Right ventricle myocardium superior (tissue), 1 donor: Measurements from ENCODE around the gene PSTK. TPM values are rescaled to one million over a fixed set of nuclear protein-coding genes. Genes with fewer than 3 reads are reported as not detected.

Source experiments
- ATAC-seq: fragments of 200-7000 bp; cut with Tn5 transposase; one replicate; pipeline ENCODE4 v1.9.1; 2020; ENCODE audit warnings: mild to moderate bottlenecking; ENCODE audit not compliant: poor library complexity
- DNase-seq: peaks from one replicate; pipeline ENCODE4 v3.0.0-alpha.2; 2020
- intact Hi-C: fragments of 100-400 bp; cut with DNase I; formaldehyde crosslinking; loops from one replicate; pipeline ENCODE4 v1.11.2; 2022
- total RNA-seq: library from RNA; stranded (reverse); fragmentation: NEBNext Ultra II Directional; extraction: Animal tissue kit (Norgen Biotek cat#: 25700); gene quantifications from one replicate; pipeline ENCODE4 v1.2.1, GENCODE V29; 2021
- donor health status: DM: no; HTN: yes; CAD: no; lungs with severe emphysema.

The PSTK gene
- total RNA-seq, 1 donor from 2014 or later, result 2.9 TPM

DNA sequence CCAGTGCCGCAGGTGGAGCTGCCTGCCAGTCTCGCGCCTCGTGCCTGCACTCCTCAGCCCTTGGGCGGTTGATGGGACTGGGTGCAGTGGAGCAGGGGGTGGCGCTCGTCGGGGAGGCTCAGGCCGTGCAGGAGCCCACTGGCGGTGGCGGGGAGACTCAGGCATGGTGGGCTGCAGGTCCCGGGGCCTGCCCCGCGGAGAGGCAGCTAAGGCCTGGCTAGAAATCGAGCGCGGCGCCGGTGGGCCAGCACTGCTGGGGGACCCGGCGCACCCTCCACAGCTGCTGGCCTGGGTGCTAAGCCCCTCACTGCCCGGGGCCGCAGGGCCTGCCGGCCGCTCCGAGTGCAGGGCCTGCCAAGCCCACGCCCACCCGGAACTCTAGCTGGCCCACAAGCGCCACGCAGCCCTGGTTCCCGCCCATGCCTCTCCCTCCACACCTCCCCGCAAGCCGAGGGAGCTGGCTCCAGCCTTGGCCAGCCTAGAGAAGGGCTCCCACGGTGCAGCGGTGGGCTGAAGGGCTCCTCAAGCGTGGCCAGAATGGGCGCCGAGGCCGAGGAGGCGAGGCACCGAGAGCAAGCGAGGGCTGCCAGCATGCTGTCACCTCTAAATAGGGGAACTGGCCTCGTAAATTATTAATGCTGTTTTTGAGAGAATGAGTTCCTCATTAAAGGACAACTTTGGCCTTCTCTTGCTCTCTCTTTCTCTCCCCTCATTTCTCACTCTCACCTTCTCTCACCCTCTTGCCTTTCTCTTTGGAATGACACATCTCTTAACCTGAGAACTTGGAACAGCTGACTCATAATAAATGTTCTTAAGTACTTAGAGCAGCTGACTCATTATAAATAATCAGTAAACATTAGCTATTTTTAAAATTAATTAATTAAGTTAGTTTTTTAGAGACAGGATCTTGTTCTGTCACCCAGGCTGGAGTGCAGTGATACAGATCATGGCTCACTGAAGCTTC, 33.5 kb downstream of the PSTK start:
- ATAC-seq, result no peak
- intact Hi-C loops, result no loop called here
- DNase-seq, result no peak

DNA sequence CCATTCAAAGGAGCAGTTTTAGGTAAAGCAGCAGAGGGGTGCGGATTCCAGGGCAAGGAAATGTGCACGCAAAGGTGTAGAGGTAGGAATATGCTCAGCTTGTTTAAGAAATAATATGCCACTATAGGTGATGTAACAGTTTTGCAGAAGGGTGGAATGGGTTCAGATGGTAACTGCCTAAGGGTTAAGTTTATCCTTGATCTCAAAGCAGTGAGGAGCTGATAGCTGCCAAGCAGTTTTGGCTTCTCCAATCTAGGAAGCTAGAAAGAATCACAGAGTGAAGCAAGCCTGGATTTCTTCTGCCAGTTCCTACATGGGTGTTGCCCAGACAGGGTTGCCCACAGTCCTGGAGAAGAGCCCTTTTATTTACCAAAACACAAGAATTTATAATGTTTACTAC, 34.6 kb downstream of the PSTK start:
- no peak for DNase-seq
- intact Hi-C loops, result no loop called here
- no peak for ATAC-seq

DNA sequence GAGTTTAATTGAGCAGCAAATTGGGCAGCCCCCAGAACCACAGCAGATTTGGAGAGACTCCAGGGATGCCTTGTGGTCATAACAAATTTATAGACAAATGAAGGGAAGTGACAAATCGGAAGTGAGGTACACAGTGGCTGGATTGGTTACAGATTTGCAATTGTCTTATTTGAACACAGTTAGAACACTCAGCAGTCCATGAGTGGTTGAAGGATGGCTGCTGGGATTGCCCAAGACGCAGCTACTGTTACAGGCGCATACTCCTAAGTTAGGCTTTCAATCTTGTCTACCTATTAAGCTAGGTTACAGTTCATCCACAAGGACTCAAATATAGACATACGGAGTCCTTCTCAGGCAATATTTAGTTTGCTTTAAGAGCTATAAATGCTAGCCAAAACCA, 36.0 kb downstream of the PSTK start:
- no peak for ATAC-seq
- no peak for DNase-seq
- intact Hi-C loops, result no loop called here

DNA sequence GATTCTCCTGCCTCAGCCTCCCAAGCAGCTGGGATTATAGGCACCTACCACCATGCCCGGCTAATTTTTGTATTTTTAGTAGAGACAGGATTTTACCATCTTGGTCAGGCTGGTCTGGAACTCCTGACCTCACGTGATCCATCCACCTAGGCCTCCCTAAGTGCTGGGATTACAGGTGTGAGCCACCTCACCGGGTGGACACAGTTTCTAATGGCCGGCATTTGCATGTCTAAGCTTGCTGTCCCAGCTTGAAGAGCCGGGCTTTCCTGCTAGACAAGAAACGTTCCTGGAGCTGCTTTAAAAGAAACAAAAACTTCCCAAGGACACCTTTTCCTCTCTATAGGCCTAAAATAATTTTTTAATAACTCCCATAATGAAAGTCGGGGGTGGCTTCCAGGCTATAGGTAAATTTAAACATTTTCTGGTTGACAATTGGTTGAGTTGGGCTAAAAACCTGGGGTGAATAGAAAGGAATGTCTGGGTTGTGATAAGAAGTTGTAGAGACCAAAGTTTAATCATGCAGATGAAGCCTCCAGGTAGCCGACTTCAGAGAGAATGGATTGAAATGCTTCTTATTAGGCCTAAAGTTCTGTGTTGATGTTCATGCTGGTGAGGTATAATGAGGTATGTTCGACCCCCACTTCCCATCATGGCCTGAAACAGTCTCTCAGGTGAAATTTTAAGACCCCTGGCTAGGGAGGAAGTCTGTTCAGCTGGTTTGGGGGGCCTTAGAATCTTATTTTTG, 37.4 kb downstream of the PSTK start:
- DNase-seq (no peak), ATAC-seq (no peak)
- intact Hi-C loops, result no loop called here

DNA sequence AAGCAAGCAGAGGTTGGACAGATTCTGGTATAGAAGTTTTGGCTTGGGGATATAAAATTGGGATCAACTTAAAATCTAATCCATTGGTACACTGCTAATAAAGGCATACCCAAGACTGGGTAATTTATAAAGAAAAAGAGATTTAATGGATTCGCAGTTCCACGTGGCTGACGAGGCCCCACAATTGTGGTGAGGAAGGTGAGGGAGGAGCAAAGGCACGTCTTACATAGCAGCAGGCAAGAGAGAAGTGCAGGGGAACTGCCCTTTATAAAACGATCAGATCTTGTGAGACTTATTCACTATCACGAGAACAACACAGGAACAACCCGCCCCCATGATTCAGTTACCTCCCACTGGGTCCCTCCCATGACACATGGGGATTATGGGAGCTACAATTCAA, 38.3 kb downstream of the PSTK start:
- DNase-seq (no peak), ATAC-seq (no peak)
- intact Hi-C loops, result no loop called here

DNA sequence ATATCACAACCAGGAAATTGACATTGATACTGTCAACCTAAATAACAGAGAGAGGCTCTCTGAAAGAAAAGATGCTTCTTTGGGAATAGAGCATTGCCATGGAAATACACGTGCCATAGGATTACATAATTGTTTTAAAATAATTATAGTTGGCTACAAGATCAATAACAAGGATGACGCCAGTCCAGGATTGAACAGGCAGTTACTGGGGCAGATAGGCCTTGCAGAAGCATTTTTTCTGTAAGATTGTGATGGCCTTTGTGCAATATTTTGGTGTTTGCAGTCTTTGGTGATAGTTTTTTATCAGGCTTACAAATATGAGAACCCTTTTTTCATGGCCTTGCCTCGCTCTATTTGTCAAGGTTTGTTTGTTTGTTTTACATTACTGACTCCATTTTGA, 39.1 kb downstream of the PSTK start:
- DNase-seq (no peak), ATAC-seq (no peak)
- intact Hi-C loops, result no loop called here

DNA sequence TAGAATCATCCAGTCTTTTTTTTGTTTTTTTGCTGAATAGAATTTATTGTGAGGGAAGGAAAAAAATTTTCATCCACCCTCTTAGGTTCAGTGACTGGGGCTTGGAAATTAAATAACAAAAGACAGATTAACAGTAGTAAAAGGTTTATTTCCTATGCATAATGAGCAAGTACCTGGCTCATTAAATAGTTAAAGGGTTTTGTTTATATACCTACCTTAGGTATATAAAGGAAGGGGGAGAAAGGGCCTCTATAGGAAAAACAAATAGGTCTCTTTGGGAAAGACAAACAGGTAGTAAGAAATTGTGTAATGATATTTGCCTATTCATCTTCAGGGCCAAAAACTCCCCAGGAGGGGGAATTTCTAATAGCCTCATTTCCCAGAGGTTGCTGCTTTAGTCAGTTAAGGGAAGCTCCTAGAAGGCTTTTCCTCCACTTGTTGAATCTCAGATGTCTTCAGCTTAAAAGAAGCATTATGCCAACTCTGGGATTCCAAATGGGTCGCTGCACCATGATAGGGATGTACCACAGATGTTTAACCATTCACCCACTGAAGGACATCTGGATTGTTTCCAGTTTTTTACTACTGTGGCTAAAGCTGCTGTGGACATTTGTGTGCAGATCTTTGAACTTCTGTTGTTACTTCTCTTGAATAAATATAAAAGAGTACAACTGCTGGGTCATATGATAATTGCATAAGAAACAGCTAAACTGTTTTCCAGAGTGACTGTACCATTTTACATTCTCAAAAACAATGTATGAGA, 39.9 kb downstream of the PSTK start:
- intact Hi-C loops, result no loop called here
- ATAC-seq, result no peak
- DNase-seq, result no peak

DNA sequence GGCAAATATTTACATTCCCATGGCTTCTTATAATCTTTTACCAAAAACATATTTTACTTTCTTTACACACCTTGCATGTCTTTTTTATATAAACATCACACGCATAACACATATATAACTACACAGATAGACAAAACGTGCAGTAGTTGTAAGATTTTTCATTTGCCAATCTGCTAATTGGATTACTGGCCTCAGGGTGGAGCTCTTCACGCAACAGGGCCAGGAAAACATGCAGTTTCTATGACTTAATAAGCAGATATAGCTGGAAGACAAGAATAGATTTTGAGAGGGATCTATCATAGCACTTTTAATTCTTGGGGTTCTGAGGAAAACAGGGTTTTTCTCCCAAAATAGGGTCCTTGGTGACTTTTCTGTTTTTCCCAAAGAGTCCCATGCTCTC, 41.3 kb downstream of the PSTK start:
- intact Hi-C loops, result no loop called here
- ATAC-seq (no peak), DNase-seq (no peak)

DNA sequence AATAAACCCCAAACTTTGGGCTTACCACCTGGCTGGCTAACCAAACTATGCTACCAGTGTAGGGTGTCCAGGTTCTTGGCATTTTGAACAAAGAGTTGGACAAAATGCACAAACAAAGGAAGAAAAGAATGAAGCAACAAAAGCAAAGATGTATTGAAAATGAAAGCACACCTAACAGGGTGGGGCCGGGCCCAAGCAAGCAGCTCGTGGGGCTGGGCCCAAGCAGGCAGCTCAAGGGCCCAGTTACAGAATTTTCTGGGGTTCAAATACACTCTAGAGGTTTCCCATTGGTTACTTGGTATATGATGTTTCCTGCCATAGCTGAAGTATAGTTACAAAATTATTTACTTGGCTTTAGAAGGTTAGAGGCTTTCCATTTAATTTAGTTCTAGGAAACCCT, 44.3 kb downstream of the PSTK start:
- ATAC-seq (no peak), DNase-seq (no peak)
- intact Hi-C loops, result no loop called here

DNA sequence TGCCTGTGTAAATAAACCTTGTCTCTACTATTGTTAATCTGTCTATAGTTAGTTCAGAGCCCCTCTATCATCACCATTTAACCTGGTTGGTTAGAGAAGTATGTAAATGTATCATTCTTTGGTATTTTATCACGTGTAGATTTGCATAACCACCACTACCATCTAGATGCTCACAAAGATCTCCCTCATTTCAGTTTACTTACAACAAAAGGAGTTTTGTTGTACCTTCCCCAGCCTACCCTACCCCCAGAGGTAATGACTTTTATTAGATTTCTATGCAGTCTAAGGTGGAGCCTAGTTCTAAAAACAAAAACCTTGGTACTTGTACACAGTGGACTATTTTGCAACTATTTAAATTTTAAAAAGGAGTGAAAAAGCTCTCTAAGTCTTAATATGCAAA, 46.1 kb downstream of the PSTK start:
- DNase-seq, result no peak
- no peak for ATAC-seq
- intact Hi-C loops, result no loop called here

DNA sequence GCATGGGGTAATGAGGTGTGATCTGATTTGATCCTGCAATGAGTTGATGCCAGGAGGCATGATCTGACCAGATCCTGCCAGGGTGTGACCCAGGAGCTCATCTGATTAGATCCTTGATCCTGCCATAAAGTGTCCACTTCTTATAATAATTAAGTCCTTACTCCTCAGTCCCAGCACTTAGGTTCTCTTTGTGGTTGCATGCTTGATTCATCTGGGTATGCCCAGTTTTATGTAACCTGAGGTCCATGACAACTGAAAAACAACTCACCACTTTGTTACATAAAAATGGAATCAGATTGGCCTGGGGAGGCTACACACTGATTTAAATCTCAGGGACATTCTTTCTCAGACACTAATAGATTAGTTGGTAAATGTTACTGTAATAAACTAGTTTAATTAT, 47.7 kb downstream of the PSTK start:
- DNase-seq (no peak), ATAC-seq (no peak)
- intact Hi-C loops, result no loop called here

DNA sequence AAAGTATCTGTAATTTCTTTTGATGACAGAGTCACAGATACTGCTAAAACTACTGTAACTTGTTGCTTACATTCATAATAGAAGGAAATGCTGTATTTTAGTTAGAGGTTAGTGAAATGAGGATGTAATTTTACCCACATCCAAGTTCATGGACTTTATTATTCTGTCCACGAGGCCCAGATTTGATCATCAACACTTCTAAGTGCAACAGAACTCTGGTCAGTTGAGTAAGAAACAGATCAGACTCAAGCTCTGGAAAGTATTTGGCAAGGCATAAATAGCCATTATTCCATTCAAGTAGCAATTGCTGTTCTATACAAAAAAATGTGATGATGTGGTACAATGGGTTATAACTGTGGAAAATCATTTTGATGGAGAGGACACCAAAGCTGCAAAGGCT, 50.9 kb downstream of the PSTK start:
- intact Hi-C loops, result no loop called here

DNA sequence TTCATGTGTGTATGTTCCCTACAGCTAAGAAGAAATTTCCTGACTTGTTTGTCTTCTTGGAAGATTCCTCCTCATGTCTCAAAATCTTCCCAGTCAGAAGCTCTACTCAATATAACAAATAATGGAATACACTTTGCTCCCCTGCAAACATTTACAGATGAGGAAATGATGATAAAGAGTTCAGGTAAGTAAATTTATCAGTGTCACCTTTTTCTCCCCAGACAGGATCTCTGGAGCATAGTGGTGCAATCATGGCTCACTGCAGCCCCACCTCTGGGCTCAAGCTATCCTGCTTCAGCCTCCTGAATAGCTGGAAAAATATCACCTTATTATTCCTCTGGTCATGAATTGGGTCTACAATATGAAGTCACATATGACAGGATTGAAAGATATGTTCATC, 54.1 kb downstream of the PSTK start:
- DNase-seq (no peak), ATAC-seq (no peak)
- intact Hi-C loops, result no loop called here

More for the DNA sequence above, 50.9 kb downstream of the PSTK start:
- no peak for DNase-seq
- ATAC-seq, result no peak

DNA sequence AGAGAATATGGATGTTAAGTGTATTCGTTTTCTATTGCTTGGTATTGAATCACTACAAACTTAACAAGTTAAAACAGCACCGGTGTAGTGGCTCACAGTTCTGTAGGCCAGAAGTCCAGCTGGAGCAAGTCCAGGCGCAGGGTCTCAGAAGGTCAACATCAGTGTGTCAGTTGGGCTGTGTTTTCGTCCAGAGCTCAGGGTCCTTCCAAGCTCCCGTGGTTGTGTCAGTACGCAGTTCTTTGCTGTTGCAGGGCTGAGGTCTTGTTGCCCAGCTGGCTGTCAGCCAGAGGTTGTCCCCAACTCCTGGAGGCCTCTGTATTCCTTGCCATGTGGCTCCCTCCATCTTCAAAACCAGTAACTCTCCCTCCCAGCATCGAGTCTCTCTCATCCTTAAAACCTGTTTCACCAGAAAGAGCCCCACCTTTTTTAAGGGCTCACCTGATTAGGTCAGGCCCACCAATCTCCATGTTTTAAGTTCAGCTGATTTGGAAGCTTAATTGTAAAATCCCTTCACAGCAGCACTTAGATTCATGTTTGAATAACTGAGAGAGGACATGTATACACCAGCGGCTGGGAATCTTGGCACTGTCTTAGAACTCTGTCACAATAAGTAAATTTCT, 55.4 kb downstream of the PSTK start:
- intact Hi-C loops, result no loop called here
- DNase-seq (no peak), ATAC-seq (no peak)

DNA sequence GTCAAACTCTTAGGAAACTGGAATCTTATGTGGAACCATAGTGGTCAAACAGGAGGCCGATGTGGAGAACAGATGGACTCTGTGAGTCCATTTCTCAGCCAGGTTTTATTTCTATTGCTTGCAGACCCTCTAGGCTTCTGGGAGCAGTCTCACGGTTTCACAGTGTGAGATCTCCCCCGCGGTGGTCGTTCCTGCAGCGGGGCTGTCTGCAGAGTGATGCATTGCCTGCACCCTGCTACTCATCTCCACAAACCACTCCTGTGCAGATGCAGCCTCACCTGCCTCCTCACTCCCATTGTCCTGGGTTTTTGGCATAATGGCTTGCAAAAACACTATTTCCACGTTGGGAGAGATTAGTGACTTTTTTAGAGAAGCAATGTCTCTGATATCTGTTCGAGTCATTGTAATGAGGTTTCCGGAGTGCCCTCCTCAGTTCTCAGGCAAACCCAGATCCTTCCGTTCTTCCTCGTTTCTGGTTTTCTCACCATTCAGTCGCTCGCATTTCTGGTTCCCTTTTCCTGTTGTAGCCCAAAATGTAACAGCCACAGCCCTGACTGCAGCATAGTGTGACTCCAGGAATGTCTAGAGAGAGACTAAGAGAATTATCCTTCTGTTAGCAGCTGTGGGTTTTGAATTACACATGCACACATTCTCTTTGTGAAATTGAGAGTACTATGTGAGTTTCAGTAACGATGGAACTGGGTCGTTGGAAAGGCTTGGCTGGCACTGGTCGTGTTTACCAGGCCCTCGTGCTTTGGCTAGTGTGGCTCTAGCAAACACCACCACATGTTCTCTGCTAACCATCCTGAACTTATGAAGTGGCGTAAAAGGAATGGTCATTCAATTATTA, 58.8 kb downstream of the PSTK start:
- ATAC-seq (no peak), DNase-seq (no peak)
- intact Hi-C loops, result no loop called here

DNA sequence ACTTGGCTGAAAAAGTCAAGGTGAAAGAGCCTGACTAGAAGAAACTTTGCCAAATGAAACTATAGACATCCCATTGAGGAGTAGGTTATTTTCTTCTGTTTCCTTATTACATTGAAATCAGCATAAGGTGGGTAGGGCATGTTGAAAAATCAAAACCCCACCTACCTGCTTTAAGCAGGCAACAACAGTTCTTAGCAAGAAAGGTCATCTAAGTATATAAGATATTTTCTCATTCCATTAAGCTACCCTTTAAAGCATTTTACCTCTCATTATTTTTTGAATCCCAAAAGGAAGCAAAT, 59.4 kb downstream of the PSTK start:
- intact Hi-C loops, result no loop called here

More for the DNA sequence above, 59.4 kb downstream of the PSTK start:
- no peak for DNase-seq
- ATAC-seq, result no peak
